Measurements from ENCODE around the gene ATF1. TPM values are rescaled to one million over a fixed set of nuclear protein-coding genes. Genes with fewer than 3 reads are reported as not detected.

Gene ATF1
- total RNA-seq = 10 to 100 TPM; 19.2 to 35.4 (median 22.1) TPM

DNA sequence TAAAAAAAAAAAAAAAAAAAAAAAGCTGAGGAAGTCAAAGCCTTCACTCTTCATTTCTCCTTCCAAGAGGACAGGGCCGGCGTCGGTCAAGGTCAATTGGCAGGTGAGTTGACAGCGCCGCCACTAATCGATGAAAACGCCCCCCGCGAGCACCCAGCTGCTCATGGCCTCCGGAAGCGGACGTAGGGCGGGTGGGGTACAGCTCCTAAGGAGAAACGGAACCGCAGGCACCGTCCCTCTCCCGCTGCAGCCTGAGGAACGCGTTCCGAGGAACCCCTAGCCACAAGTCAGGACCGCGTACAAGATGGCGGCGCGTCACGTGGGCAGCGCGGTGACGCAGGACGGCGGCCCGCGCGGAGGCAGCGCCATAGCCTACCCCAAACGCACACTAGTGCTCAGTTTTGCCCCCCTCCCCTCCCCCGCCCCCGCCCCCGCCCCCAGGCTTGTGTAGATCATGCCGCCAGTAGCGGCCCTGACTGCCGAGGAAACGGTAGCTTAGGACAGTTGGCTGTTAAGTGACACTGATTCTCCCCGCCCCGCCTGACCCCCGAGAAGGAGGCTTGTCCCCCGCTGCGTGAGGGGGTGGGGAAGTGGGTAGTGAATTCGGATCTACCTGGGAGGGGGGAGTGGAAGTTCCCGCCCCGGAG is at the start of gene ATF1:
Gene ATF1 (plus strand): TSS at position 463 of the 647 bp plus-strand sequence. CDS start 16,045 bp downstream, outside the sequence.
- TF ChIP-seq, protein P1, sequence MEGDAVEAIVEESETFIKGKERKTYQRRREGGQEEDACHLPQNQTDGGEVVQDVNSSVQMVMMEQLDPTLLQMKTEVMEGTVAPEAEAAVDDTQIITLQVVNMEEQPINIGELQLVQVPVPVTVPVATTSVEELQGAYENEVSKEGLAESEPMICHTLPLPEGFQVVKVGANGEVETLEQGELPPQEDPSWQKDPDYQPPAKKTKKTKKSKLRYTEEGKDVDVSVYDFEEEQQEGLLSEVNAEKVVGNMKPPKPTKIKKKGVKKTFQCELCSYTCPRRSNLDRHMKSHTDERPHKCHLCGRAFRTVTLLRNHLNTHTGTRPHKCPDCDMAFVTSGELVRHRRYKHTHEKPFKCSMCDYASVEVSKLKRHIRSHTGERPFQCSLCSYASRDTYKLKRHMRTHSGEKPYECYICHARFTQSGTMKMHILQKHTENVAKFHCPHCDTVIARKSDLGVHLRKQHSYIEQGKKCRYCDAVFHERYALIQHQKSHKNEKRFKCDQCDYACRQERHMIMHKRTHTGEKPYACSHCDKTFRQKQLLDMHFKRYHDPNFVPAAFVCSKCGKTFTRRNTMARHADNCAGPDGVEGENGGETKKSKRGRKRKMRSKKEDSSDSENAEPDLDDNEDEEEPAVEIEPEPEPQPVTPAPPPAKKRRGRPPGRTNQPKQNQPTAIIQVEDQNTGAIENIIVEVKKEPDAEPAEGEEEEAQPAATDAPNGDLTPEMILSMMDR (IDR thresholded peaks at IDR 0.05; ENCODE audit: low read depth) = no peak

DNA sequence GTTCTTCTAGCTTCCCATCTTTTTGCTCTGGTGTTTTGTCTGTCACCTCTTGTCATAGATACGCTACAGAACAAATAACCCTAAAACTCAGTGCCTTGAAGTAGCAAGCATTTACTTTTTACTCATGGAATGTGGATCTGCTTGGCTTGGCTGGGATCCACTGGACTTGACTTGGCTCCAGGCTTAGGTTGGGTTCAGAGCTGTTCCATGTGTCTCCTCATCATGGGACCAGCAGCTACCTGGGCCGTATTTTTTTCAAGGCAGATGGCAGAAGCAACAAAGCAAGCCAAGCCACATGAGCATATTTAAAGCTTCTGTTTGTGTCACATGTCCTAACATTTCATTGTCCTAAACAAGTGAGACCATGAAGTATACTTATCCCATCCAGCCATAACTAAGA is 48.7 kb upstream of the ATF1 start:
- TF ChIP-seq, protein P1 (IDR thresholded peaks at IDR 0.05; ENCODE audit: low read depth) = no peak

DNA sequence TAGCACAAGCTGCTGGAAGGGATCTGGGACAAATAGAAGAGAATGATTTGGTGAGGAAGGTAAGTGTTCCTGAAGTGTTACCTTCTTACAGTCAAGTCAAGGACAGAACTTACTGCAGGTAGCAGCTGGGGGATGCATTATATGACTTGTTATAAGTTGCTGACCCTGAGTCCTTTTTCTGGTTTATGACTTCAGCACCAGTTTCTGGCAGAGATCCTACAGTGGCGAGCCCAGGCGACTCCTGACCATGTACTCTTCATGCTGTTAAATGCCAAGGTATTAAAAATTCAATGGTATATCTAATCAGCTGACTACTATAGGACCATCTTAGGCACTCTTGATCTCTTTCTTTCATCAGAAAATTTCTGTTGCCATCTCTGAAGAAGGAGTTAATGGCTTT is 45.1 kb upstream of the ATF1 start:
- TF ChIP-seq, protein P1 (IDR thresholded peaks at IDR 0.05; ENCODE audit: low read depth) = no peak

DNA sequence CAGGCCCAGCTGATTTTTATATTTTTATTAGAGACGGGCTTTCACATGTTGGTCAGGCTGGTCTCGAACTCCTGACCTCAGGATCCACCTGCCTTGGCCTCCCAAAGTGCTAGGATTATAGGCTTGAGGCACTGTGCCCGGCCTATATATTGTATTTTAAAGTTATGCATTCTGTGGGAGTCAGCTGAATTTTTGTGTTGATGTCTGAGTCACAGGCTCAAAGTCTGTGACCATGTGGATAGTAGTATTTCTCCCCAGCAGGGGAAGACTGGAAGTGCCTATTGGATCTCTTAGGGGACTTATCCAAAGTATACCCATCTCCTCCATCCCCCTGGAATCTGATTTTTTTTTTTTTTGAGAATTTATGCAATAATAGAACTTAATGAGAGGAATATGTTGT is 43.8 kb upstream of the ATF1 start:
- TF ChIP-seq, protein P1 (IDR thresholded peaks at IDR 0.05; ENCODE audit: low read depth) = no peak

DNA sequence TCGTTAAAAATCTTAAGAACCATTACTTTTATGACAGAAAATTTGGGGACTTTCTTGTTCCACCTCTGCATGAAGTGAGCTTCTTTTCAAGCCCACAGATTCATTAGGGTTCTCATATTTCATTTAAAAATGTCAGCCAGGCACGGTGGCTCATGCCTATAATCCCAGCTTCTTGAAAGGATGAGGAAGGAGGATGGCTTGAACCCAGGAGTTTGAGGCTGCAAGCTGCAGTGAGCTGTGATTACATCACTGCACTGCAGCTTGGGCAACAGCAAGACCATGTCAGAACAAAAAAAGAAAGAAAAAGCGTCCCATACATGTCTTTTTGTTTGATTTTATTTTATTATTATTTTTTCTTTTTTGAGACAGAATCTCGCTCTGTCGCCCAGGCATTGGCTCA is 43.4 kb upstream of the ATF1 start:
- TF ChIP-seq, protein P1 (IDR thresholded peaks at IDR 0.05; ENCODE audit: low read depth) = no peak

DNA sequence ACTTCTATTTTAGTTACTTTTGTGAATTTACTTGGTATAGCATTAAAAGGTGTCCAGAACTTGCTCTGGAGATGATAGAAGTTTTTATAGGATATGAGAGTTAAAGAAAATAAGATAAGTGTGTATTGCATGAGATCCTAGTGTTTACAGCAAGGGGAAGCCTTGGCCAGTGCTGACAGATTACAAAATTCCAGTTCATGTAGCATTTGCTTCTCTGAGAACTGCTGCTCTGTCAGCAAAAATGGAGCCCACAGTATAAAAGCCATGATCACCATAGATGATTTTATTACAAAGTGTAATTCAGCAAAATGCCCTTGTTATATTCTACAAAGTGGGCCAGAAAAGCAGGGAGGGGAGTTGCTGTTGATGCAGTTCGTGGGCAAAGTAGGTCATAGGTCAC is 40.0 kb upstream of the ATF1 start:
- TF ChIP-seq, protein P1 (IDR thresholded peaks at IDR 0.05; ENCODE audit: low read depth) = no peak

DNA sequence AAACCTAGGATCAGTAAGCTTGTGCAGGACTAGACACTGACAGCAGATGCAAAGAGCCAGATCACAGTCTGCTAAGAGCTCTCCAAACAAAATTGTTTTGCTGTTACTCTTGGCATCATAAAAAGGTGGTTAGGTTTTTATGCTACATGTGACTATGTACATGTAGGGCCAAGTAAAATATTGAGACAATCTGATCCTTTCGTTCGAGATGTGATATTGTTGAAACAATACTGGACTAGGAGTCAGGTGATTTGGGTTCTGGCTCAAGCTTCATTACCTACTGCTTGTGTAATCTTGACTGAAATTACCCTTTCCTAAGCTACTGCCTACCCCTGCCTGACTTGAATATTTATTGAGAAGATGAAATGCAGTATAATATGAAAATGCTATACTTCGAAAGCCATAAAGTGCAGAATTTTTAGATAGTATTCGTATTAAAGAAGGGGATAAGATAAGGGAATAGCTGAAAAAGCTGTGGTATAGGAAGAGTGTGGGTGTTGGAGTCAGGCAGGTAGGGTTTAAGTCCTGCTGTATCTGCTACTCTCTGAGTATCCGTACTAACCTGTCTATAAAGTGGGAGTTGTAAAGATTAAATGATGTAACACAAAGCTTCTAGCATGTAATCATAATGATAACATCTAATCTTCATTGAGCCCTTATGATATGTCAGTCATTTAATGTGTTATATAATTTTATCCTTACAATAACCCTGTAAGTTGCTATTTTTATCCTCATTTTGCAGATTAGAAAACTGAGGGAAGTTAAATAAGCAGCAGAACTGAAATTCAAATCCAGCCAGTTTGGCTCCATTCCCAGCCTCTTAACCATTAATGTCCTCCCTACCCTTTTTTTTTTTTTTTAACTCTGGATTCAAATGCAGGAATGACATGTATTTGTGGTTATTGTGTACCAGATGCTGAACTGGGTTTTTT is 38.6 kb upstream of the ATF1 start:
- TF ChIP-seq, protein P1 (IDR thresholded peaks at IDR 0.05; ENCODE audit: low read depth) = no peak
